ENCODE measurements around the gene DMRTC2. TPM values are rescaled to one million over a fixed set of nuclear protein-coding genes. Genes with fewer than 3 reads are reported as not detected.

Gene DMRTC2
- total and polyA plus RNA-seq, 9 of the 15 experiments (the other 6 are each of a cell fraction or from before 2014, with no cell fraction given), result 0.03 TPM; not detected in 8

DNA sequence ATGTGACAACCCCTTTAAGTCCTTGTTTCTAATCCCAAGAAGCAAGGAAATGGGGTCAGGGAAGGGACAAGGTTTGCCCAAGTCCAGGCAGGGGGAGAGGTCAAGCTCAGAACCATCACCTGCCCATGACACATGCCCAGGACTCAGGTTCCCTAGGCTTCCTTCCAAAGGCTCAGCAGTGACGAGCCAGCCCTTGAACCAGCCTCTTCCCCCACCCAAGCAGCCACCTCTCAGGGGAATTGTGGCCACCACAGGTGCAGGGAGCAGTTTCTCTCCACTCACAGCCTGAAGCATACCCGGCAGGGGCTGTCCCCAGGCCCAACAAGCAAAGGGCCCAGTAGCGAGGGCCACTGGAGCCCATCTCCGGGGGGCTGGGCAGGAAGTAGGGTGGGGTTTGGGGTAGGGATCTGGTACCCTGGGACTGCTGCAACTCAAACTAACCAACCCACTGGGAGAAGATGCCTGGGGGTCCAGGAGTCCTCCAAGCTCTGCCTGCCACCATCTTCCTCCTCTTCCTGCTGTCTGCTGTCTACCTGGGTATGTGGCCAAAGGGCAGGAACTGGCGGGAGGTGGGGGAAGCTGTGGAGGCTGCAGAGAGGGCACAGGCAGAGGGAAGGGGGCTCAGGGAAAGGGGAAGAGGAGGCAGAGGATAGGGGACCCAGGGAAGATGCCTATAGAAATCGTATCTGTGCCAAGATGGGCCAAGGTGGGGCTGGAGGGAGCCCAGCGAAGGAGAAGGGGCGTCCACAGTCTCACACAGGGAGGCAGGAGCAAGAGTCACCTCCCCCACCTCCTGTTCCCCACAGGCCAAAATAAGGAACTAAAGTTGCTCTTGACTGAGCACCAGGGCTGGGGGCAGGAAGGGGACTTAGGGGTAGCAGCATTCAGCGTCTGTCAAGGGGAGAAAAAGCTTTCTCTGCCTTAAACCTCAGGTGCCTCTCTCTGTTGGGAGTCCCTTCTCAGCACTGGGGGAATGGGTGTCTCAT lies 32.3 kb downstream of the DMRTC2 start, which contains the start of gene CD79A:
TSS of gene CD79A (plus strand) at position 433 of the 986 bp plus-strand sequence. CDS start at position 459, 26 bp downstream.
- WGBS (ENCODE audit: insufficient coverage, low coverage, missing lambda C conversion rate), result 42% methylated on average over 9 of the region's 9 CpGs
- H4K20me1 ChIP-seq (replicated peaks; ENCODE audit: control insufficient read depth, insufficient read depth, low read length), result peaks cover 2% of the 10 kb centered on the region; the same call in 1 of the 2 replicates
- in situ Hi-C loops (cut with MboI), result no loop called here
- peak within 1 kb of the TSS; percentile 31 to 86; a peak in 3 of 4 replicates for H3K9ac ChIP-seq (ENCODE audit: insufficient read depth in 1 of 2, low read depth in 2 of 2, low read length in 2 of 2)
- intact Hi-C loops (cut with micrococcal nuclease), result no loop called here
- peak within 1 kb of the TSS; percentile 86 for H2AFZ ChIP-seq (ENCODE audit: low read depth, low read length)
- H3K9me1 ChIP-seq (ENCODE audit: control insufficient read depth, insufficient read depth, low read length), result no peaks in the 10 kb centered on the region
- no peaks in the 10 kb centered on the region for H3K36me3 ChIP-seq (ENCODE audit: control insufficient read depth, insufficient read depth, low read length)
- CTCF ChIA-PET (ENCODE audit: low intra/inter-chr PET ratio), result no interaction called here
- peak within 1 kb of the TSS; percentile 32; the same call in 1 of the 2 replicates for H3K4me2 ChIP-seq (ENCODE audit: insufficient read depth, low read length)
- TF ChIP-seq PHF8 (IDR thresholded peaks at IDR 0.05; ENCODE audit: borderline replicate concordance, low read length) (peak; percentile 36; the same call in 1 of the 2 replicates), RFX1 (IDR thresholded peaks at IDR 0.05) (no peak), TFAP4 (CRISPR knock-in tag; IDR thresholded peaks at IDR 0.05; ENCODE audit: borderline replicate concordance) (0 out of 2 replicates have a peak, but pooled peaks have one; percentile 26), LEF1 (IDR thresholded peaks at IDR 0.05) (peak; percentile 41; the same call in 1 of the 2 replicates), ZNF347 (CRISPR knock-in tag; IDR thresholded peaks at IDR 0.05; ENCODE audit: low read depth) (no peak), ZNF197 (CRISPR knock-in tag; IDR thresholded peaks at IDR 0.05; ENCODE audit: low read depth) (no peak), KDM5B (IDR thresholded peaks at IDR 0.05; ENCODE audit: insufficient replicate concordance, low read depth, low read length) (peak; percentile 63), ZBTB7A (IDR thresholded peaks at IDR 0.05; ENCODE audit: borderline replicate concordance, control insufficient read depth, low read depth, low read length) (peak; percentile 12; the same call in 1 of the 2 replicates), SMAD4 (CRISPR knock-in tag; conservative IDR thresholded peaks at IDR 0.05) (0 out of 2 replicates have a peak, but pooled peaks have one; percentile 26), ZNF12 (CRISPR knock-in tag; IDR thresholded peaks at IDR 0.05) (0 out of 2 replicates have a peak, but pooled peaks have one; percentile 18), SPI1 (IDR thresholded peaks at IDR 0.05; ENCODE audit: borderline replicate concordance, low read depth, low read length) (0 out of 2 replicates have a peak, but pooled peaks have one; percentile 48), PML (IDR thresholded peaks at IDR 0.05; ENCODE audit: low read length) (no peak), CCAR2 (IDR thresholded peaks at IDR 0.05; ENCODE audit: low read depth, low read length) (no peak), NFYB (IDR thresholded peaks at IDR 0.05; ENCODE audit: extremely low read depth, insufficient read length) (no peak), ZNF217 (CRISPR knock-in tag; IDR thresholded peaks at IDR 0.05) (no peak)
- H3K4me1 ChIP-seq (replicated peaks in 1 of 2; ENCODE audit: control insufficient read depth in 2 of 2, insufficient read depth in 2 of 2, low read length in 2 of 2), result peaks cover 33 to 50% of the 10 kb centered on the region in 2 experiments
- ATAC-seq, result peak; percentile 20
- POLR2A ChIA-PET, result interaction anchor here (0.9 to 1.7 kb wide), 2 partner anchors 14 to 81 kb away, joined by 3 to 5 read pairs; no protein-coding TSS in a partner anchor
- BruUV-seq (replicated peaks), result no TSS peak
- no peaks in the 10 kb centered on the region for H3K79me2 ChIP-seq (ENCODE audit: control insufficient read depth, insufficient read depth, low read length)
- no peaks in the 10 kb centered on the region for H3K27me3 ChIP-seq (ENCODE audit: control insufficient read depth in 2 of 2, insufficient read depth in 2 of 2, low read length in 2 of 2)
- peak within 1 kb of the TSS; percentile 60 for H3K27ac ChIP-seq (ENCODE audit: extremely low read depth, low read depth, low read length)
- no peak within 1 kb of the TSS for H3K4me3 ChIP-seq
- no peaks in the 10 kb centered on the region for H3K9me3 ChIP-seq (replicated peaks; ENCODE audit: control insufficient read depth, insufficient read depth, low read depth, low read length)
- DNase-seq (ENCODE audit: extremely low read depth in 1 of 4, low spot score in 3 of 4), result peak in 1 of 4 experiments; percentile 53
- peak; percentile 77 for FAIRE-seq
